K562 (cell line): ENCODE measurements around the gene COX19. TPM values are rescaled to one million over a fixed set of nuclear protein-coding genes. Genes with fewer than 3 reads are reported as not detected.
A peak's percentile ranks its signal among the peaks of the same experiment; 100 is the strongest.

Source experiments
- ATF7 ChIP-seq: fragments of 450-650 bp; IDR thresholded peaks from 2 replicates; pipeline ENCODE4 v1.7.1; 2014; ENCODE audit warnings: mild to moderate bottlenecking, moderate library complexity
- BCL6 ChIP-seq: fragments of 250-450 bp; sonication (Bioruptor Pico); IDR thresholded peaks from 2 replicates; pipeline ENCODE4 v1.4.0; 2020
- BRD4 ChIP-seq: fragments of 200-600 bp; sonication (generic); IDR thresholded peaks from 2 replicates; pipeline ENCODE4 v1.6.1; 2017; ENCODE audit warnings: inconsistent platforms
- COPS2 ChIP-seq: fragments of 450-650 bp; conservative IDR thresholded peaks from 2 replicates; pipeline ENCODE4 v1.6.1; 2016; ENCODE audit warnings: mild to moderate bottlenecking, moderate library complexity
- FOXK2 ChIP-seq, 2 experiments: fragments of 450-650 bp; IDR thresholded peaks in 1 of 2; conservative IDR thresholded peaks in 1 of 2; 2 replicates each; pipeline ENCODE4 v1.6.1; 2016; ENCODE audit warnings: low read depth in 2 of 2, mild to moderate bottlenecking in 1 of 2
- HMGN3 ChIP-seq: IDR thresholded peaks from 2 replicates; pipeline ENCODE4 v1.6.1; 2011; ENCODE audit warnings: borderline replicate concordance, low read depth, mild to moderate bottlenecking, mixed read lengths, low read length; ENCODE audit not compliant: insufficient read length; ENCODE audit errors: extremely low read depth
- KDM2B ChIP-seq: fragments of 250-450 bp; sonication (Bioruptor Pico); IDR thresholded peaks from 2 replicates; pipeline ENCODE4 v1.8.0; 2021; ENCODE audit warnings: mild to moderate bottlenecking, moderate library complexity
- NR2C2 ChIP-seq, 2 experiments: fragments of 200-800 bp in 1 of 2; sonication (Bioruptor generic) in 1 of 2; sonication (generic) in 1 of 2; formaldehyde crosslinking in 1 of 2; IDR thresholded peaks; 2 replicates each; pipeline versions ENCODE4 v1.6.1 to v1.8.0; 2016 to 2022; ENCODE audit warnings: mild to moderate bottlenecking in 1 of 2, missing compliant biosample characterization in 1 of 2, missing genetic modification characterization in 1 of 2, missing genetic modification reagents in 1 of 2
- PHF21A ChIP-seq: fragments of 450-650 bp; IDR thresholded peaks from 2 replicates; pipeline ENCODE4 v1.6.1; 2017; ENCODE audit warnings: low read depth, borderline replicate concordance
- SMAD1 ChIP-seq: fragments of 150-350 bp; IDR thresholded peaks from 2 replicates; pipeline ENCODE4 v1.6.1; 2014; ENCODE audit warnings: low read length, low read depth; ENCODE audit not compliant: partially characterized antibody
- SNIP1 ChIP-seq: fragments of 450-650 bp; IDR thresholded peaks from 2 replicates; pipeline ENCODE4 v1.7.1; 2017; ENCODE audit warnings: low read depth, mild to moderate bottlenecking
- TAF9B ChIP-seq: fragments of 450-650 bp; IDR thresholded peaks from 2 replicates; pipeline ENCODE4 v1.6.1; 2018; ENCODE audit warnings: mild to moderate bottlenecking; ENCODE audit not compliant: partially characterized antibody
- TCF7 ChIP-seq: sonication (generic); IDR thresholded peaks from 2 replicates; pipeline ENCODE4 v1.6.1; 2016; ENCODE audit warnings: antibody characterized with exemption, borderline replicate concordance
- TOE1 ChIP-seq, 2 experiments: fragments of 450-650 bp in 1 of 2; sonication (generic) in 1 of 2; formaldehyde crosslinking in 1 of 2; IDR thresholded peaks; 2 replicates each; pipeline versions ENCODE4 v1.7.1 to v1.8.0; 2016 to 2022; ENCODE audit warnings: borderline replicate concordance in 2 of 2, mild to moderate bottlenecking in 2 of 2, antibody characterized with exemption in 1 of 2, inconsistent platforms in 1 of 2, low read depth in 1 of 2, missing genetic modification reagents in 1 of 2, moderate library complexity in 1 of 2
- ZBTB17 ChIP-seq: fragments of 450-650 bp; formaldehyde crosslinking; IDR thresholded peaks from 2 replicates; pipeline ENCODE4 v1.4.0; 2020; ENCODE audit warnings: mild to moderate bottlenecking
- ZNF12 ChIP-seq: sonication (generic); formaldehyde crosslinking; IDR thresholded peaks from 2 replicates; pipeline ENCODE4 v1.4.0; 2020; ENCODE audit warnings: mild to moderate bottlenecking, missing genetic modification reagents
- polyA plus RNA-seq, 8 experiments: library from polyadenylated mRNA; depleted of rRNA in 4 of 8; stranded (reverse) in 5 of 8; unstranded in 3 of 8; fragments of >200 nt; fragmentation: Nextera tagmentation in 2 of 8; fragmentation: Illumina TruSeq in 1 of 8; extraction: Ambion mirVana in 2 of 8; extraction: Trizol in 1 of 8; gene quantifications; 2 replicates each; pipeline versions ENCODE4 v1.2.1 to v1.2.3, GENCODE V29; 2011 to 2014; ENCODE audit warnings: inconsistent platforms in 1 of 8, missing spikeins in 1 of 8
- total RNA-seq, 7 experiments: library from RNA; depleted of rRNA in 6 of 7; stranded (reverse); fragments of >200 nt in 6 of 7; fragmentation: Illumina TruSeq in 2 of 7; extraction: Trizol in 2 of 7; gene quantifications; 2 replicates each; pipeline versions ENCODE4 v1.2.1 to v1.2.3, GENCODE V29; 2011 to 2021; ENCODE audit warnings: low replicate concordance in 1 of 7
- TF ChIP-seq, protein P1 (sequence below): fragments of 200-800 bp; sonication (Bioruptor generic); IDR thresholded peaks from 2 replicates; pipeline ENCODE4 v1.6.1; 2017; ENCODE audit warnings: missing genetic modification characterization, missing compliant biosample characterization
- TF ChIP-seq, protein P2 (sequence below): sonication (generic); formaldehyde crosslinking; IDR thresholded peaks from 2 replicates; pipeline ENCODE4 v1.8.1; 2022; ENCODE audit warnings: missing genetic modification reagents

COX19 gene
- total and polyA plus RNA-seq, 9 of the 15 experiments (the other 6 are each of a cell fraction or from before 2014, with no cell fraction given): 5.2 to 10.5 (median 7.9) TPM

DNA sequence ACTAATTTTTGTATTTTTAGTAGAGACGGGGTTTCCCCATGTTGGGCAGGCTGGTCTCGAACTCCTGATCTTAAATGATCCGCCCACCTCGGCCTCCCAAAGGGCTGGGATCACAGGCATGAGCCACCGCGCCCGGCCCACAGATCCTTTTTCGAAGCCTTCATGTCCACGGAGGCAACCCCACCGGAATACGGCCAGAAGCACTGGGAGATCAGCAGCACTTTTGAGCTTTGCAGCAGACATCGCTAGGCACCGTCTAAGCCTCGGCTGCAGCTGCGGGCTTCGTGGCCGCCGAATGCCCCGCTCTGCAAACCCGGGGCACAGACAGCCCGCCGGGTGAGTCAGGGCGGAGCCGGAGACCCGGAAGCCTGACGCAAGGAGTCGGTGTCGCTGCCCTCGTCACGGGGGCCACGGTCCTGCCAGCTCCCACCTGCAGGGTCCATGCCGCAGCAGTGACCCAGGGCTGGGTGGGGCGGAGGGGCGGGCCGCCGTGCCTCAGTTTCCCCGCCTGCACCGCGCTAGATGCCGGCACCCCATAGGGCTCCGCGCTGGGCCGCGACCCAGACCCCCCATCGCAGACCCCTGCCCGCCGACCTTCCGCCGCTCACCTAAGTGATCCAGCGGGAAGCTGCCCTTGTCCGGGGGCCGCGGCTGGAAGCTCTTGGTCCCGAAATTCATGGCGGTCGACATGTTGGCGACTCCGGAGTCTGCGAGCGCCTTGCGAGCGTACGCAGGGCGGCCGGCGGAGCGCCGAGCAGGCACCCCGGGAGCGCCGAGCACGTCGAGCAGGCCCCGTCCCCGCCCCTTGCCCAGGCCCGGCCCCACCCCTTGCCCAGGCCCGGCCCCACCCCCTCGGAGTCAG lies at the start of gene COX19 (continued):
- TF ChIP-seq TOE1 (IDR thresholded peaks at IDR 0.05; ENCODE audit: borderline replicate concordance): peak; percentile 54; the same call in 1 of the 2 replicates
- no peak for TF ChIP-seq TOE1 (CRISPR knock-in tag; IDR thresholded peaks at IDR 0.05; ENCODE audit: borderline replicate concordance, low read depth)
- peak; percentile 69; the same call in 1 of the 2 replicates for TF ChIP-seq ZNF12
- no peak for TF ChIP-seq TCF7
- no peak for TF ChIP-seq SNIP1
- no peak for TF ChIP-seq COPS2
- peak; percentile 52 for TF ChIP-seq HMGN3
- TF ChIP-seq, protein P1, sequence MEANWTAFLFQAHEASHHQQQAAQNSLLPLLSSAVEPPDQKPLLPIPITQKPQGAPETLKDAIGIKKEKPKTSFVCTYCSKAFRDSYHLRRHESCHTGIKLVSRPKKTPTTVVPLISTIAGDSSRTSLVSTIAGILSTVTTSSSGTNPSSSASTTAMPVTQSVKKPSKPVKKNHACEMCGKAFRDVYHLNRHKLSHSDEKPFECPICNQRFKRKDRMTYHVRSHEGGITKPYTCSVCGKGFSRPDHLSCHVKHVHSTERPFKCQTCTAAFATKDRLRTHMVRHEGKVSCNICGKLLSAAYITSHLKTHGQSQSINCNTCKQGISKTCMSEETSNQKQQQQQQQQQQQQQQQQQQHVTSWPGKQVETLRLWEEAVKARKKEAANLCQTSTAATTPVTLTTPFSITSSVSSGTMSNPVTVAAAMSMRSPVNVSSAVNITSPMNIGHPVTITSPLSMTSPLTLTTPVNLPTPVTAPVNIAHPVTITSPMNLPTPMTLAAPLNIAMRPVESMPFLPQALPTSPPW (CRISPR knock-in tag): peak; percentile 78
- 0 out of 2 replicates have a peak, but pooled peaks have one; percentile 71 for TF ChIP-seq NR2C2 (CRISPR knock-in tag; IDR thresholded peaks at IDR 0.05)
- TF ChIP-seq NR2C2 (tag; IDR thresholded peaks at IDR 0.05): peak; percentile 41; the same call in 1 of the 2 replicates
- no peak for TF ChIP-seq TAF9B
- no peak for TF ChIP-seq KDM2B (CRISPR knock-in tag)
- TF ChIP-seq ZBTB17: peak; percentile 100
- no peak for TF ChIP-seq FOXK2 (conservative IDR thresholded peaks at IDR 0.05 in 1 of 2, IDR thresholded peaks at IDR 0.05 in 1 of 2; ENCODE audit: low read depth in 2 of 2)
- TF ChIP-seq SMAD1: no peak
- TF ChIP-seq, protein P2, sequence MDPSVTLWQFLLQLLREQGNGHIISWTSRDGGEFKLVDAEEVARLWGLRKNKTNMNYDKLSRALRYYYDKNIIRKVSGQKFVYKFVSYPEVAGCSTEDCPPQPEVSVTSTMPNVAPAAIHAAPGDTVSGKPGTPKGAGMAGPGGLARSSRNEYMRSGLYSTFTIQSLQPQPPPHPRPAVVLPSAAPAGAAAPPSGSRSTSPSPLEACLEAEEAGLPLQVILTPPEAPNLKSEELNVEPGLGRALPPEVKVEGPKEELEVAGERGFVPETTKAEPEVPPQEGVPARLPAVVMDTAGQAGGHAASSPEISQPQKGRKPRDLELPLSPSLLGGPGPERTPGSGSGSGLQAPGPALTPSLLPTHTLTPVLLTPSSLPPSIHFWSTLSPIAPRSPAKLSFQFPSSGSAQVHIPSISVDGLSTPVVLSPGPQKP (CRISPR knock-in tag): no peak
- TF ChIP-seq BRD4: no peak
- peak; percentile 67; the same call in 1 of the 2 replicates for TF ChIP-seq ATF7
- no peak for TF ChIP-seq BCL6 (CRISPR knock-in tag)
- TF ChIP-seq PHF21A: no peak
